SU-DHL-6 (cell line): ENCODE data around the gene DNAH11.

Experiments used
- H2AFZ ChIP-seq: fragments of 200-600 bp; sonication (generic); 2 replicates; pipeline ENCODE4 v1.6.1; 2014; ENCODE audit warnings: low read depth, mild to moderate bottlenecking, moderate library complexity, mixed read lengths, antibody characterized with exemption, low read length; ENCODE audit not compliant: severe bottlenecking
- H3F3A ChIP-seq: fragments of 200-600 bp; shearing (Covaris generic); 2 replicates; pipeline ENCODE4 v1.6.0; 2016; ENCODE audit warnings: antibody characterized with exemption, mild to moderate bottlenecking; ENCODE audit not compliant: insufficient read depth
- H3K27ac ChIP-seq: fragments of 200-600 bp; sonication (generic); 2 replicates; pipeline ENCODE4 v1.5.1; 2016; ENCODE audit warnings: low read depth, mild to moderate bottlenecking, low read length, moderate library complexity, mixed read lengths
- H3K27me3 ChIP-seq: fragments of 200-600 bp; sonication (generic), shearing (Covaris generic); 2 replicates; pipeline ENCODE4 v1.6.0; 2014; ENCODE audit warnings: mild to moderate bottlenecking, low read length
- H3K36me3 ChIP-seq: fragments of 200-600 bp; sonication (generic); 2 replicates; pipeline ENCODE4 v1.6.1; 2014; ENCODE audit warnings: mild to moderate bottlenecking, low read length, mixed read lengths
- H3K4me2 ChIP-seq: fragments of 300-600, 200-600 bp; shearing (Covaris generic), sonication (generic); 2 replicates; pipeline ENCODE4 v1.6.0; 2014; ENCODE audit warnings: low read length, low read depth, mild to moderate bottlenecking; ENCODE audit not compliant: poor library complexity, severe bottlenecking
- H3K4me3 ChIP-seq: fragments of 200-600 bp; sonication (generic); 2 replicates; pipeline ENCODE4 v1.5.1; 2014; ENCODE audit warnings: antibody characterized with exemption, low read length, mild to moderate bottlenecking, mixed read lengths; ENCODE audit not compliant: insufficient read depth, poor library complexity, severe bottlenecking
- H3K79me2 ChIP-seq: fragments of 200-600 bp; sonication (generic); 2 replicates; pipeline ENCODE4 v1.6.1; 2014; ENCODE audit warnings: mild to moderate bottlenecking, low read length, moderate library complexity; ENCODE audit not compliant: insufficient read depth
- H3K9ac ChIP-seq: fragments of 200-600 bp; sonication (generic); 2 replicates; pipeline ENCODE4 v1.7.0; 2014; ENCODE audit warnings: mild to moderate bottlenecking, low read length
- H3K9me2 ChIP-seq: fragments of 200-600 bp; sonication (generic); replicated peaks from 2 replicates; pipeline ENCODE4 v1.6.1; 2014; ENCODE audit warnings: low read length; ENCODE audit not compliant: insufficient read depth
- H3K9me3 ChIP-seq: fragments of 200-600 bp; sonication (generic); 2 replicates; pipeline ENCODE4 v1.6.1; 2014; ENCODE audit warnings: low read length, mixed read lengths; ENCODE audit not compliant: insufficient read depth
- H4K20me1 ChIP-seq: fragments of 200-600 bp; sonication (generic); 2 replicates; pipeline ENCODE4 v1.6.1; 2014; ENCODE audit warnings: low read depth, mild to moderate bottlenecking, antibody characterized with exemption, low read length, moderate library complexity, mixed read lengths
- CTCF ChIP-seq: fragments of 200-600 bp; sonication (generic); IDR thresholded peaks from one replicate; pipeline ENCODE4 v1.5.1; 2017; ENCODE audit warnings: antibody characterized with exemption, mild to moderate bottlenecking, low read length, moderate library complexity; ENCODE audit not compliant: insufficient read depth, poor library complexity, severe bottlenecking
- EZH2phosphoT487 ChIP-seq: fragments of 200-600 bp; sonication (generic), shearing (Covaris generic); conservative IDR thresholded peaks from 2 replicates; pipeline ENCODE4 v1.6.1; 2018; ENCODE audit warnings: mild to moderate bottlenecking, antibody characterized with exemption, low read length, moderate library complexity, mixed read lengths

DNAH11 gene

GRCh38 chr7:21542891-21543527 is at the start of gene DNAH11:
Gene DNAH11 (plus strand): TSS chr7:21543039. CDS start chr7:21543246, 207 bp downstream.
- Histone ChIP-seq H2AFZ (no peak within 1 kb of the TSS), H3K9me3 (no peaks in the 10 kb centered on the region), H3K27ac (no peak within 1 kb of the TSS), H3K27me3 (no peaks in the 10 kb centered on the region), H3K79me2 (no peaks in the 10 kb centered on the region), H3K9me2 (no peaks in the 10 kb centered on the region), H3K4me3 (no peak within 1 kb of the TSS), H3K9ac (no peak within 1 kb of the TSS), H3F3A (no peaks in the 10 kb centered on the region), H3K4me2 (no peak within 1 kb of the TSS), H3K36me3 (no peaks in the 10 kb centered on the region), H4K20me1 (no peaks in the 10 kb centered on the region)
- TF ChIP-seq CTCF, result no peak
- no peak for TF ChIP-seq EZH2phosphoT487

GRCh38 chr7:21495731-21496130 is 47.1 kb upstream of the DNAH11 start:
- Histone ChIP-seq H2AFZ (no peak overlapping the region), H3K27ac (no peak overlapping the region), H3K9me2 (no peaks in the 10 kb centered on the region), H3F3A (no peaks in the 10 kb centered on the region), H3K79me2 (no peaks in the 10 kb centered on the region), H3K9me3 (no peaks in the 10 kb centered on the region), H3K4me3 (no peak overlapping the region), H4K20me1 (no peaks in the 10 kb centered on the region), H3K9ac (no peak overlapping the region), H3K36me3 (peaks cover 22% of the 10 kb centered on the region; the same call in 1 of the 2 replicates), H3K4me2 (no peak overlapping the region), H3K27me3 (no peaks in the 10 kb centered on the region)
- no peak for TF ChIP-seq EZH2phosphoT487

GRCh38 chr7:21497072-21497471 is 45.8 kb upstream of the DNAH11 start:
- H3K9me2 ChIP-seq, result no peaks in the 10 kb centered on the region
- H4K20me1 ChIP-seq, result no peaks in the 10 kb centered on the region
- no peaks in the 10 kb centered on the region for H3F3A ChIP-seq
- no peaks in the 10 kb centered on the region for H3K79me2 ChIP-seq
- TF ChIP-seq EZH2phosphoT487, result no peak
- no peak for TF ChIP-seq CTCF
- H2AFZ ChIP-seq, result no peak overlapping the region
- no peak overlapping the region for H3K4me2 ChIP-seq
- H3K9ac ChIP-seq, result no peak overlapping the region
- no peak overlapping the region for H3K4me3 ChIP-seq
- no peaks in the 10 kb centered on the region for H3K27me3 ChIP-seq
- H3K36me3 ChIP-seq, result peaks cover 11% of the 10 kb centered on the region; the same call in 1 of the 2 replicates
- H3K27ac ChIP-seq, result no peak overlapping the region
- H3K9me3 ChIP-seq, result no peaks in the 10 kb centered on the region

GRCh38 chr7:21500117-21500832 is 42.6 kb upstream of the DNAH11 start:
- Histone ChIP-seq H4K20me1 (no peaks in the 10 kb centered on the region), H3K9me3 (no peaks in the 10 kb centered on the region), H3K36me3 (no peaks in the 10 kb centered on the region), H3F3A (no peaks in the 10 kb centered on the region), H2AFZ (no peak overlapping the region), H3K27ac (no peak overlapping the region), H3K27me3 (no peaks in the 10 kb centered on the region), H3K9me2 (no peaks in the 10 kb centered on the region), H3K4me2 (no peak overlapping the region), H3K9ac (no peak overlapping the region), H3K79me2 (no peaks in the 10 kb centered on the region), H3K4me3 (no peak overlapping the region)
- TF ChIP-seq CTCF, result no peak
- TF ChIP-seq EZH2phosphoT487, result no peak
